Frontal cortex (tissue), 4 donors: ENCODE results near the gene FOXP1. TPM values are rescaled to one million over a fixed set of nuclear protein-coding genes. Genes with fewer than 3 reads are reported as not detected.
A peak's percentile ranks its signal among the peaks of the same experiment; 100 is the strongest.

Experiments used
- DNase-seq, 2 donors: peaks; one replicate each; pipeline ENCODE4 v3.0.0; 2012; ENCODE audit warnings: low spot score in 2 of 2
- FAIRE-seq: peaks from 2 replicates; lab custom pipeline; 2012; peaks lifted over from hg19 to GRCh38; lab: Jason Lieb, UNC
- total RNA-seq: library from RNA; depleted of rRNA; stranded (reverse); fragments of >200 nt; gene quantifications from one replicate; pipeline ENCODE4 v1.2.3, GENCODE V29; 2014
- donor health status: control.
- donor health status: control.
- donor health status: control.

FOXP1 gene
- 118 TPM for total RNA-seq

GRCh38 chr3:71583566-71584393 lies at the start of gene FOXP1:
Gene FOXP1 (minus strand): TSS chr3:71583728. CDS start chr3:71198381, 385,347 bp downstream.
- DNase-seq (peak; percentile 52 to 68), FAIRE-seq (no peak)

- no peak for DNase-seq
- FAIRE-seq: no peak
Observed at GRCh38 chr3:71629711-71630110, 46.2 kb upstream of the FOXP1 start.

DNA sequence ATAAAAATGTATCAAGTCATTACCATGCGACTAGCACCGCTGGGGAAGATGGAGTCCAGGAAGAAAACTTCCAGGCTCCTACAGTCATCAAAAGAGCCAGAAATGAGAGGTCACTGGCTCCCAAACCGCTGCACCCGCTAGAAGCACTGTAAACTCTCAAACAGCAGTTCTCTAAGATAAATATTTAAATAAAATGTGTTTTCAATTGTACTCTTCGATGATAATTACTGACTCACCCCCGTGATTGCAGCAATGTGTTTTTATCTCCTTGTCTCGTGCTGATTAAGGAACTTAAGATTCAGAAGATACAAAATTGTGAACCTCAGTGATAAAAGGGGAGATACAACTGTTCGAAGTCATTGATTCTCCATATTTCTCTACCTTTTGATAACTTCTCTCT lies 45.8 kb upstream of the FOXP1 start:
- FAIRE-seq: no peak
- DNase-seq: no peak

DNA sequence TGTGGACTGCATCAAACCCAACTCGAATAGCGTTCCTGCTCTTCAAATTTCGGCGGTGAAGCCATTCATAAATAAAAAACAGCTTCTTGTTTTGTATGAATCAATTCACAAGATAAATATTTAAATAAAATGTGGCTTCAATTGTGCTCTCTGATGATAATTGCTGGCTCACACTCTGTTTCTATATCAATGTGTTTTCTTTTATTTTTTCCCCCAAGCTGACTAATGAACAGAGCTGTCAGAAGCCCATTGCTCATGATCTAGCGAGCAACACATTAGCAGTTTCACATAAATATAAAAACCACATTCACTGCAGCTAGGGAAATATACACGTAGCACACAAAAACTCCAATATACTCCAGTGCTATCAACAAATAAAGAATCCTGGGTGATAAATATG lies 45.0 kb upstream of the FOXP1 start:
- DNase-seq: no peak
- no peak for FAIRE-seq

- no peak for FAIRE-seq
Observed at GRCh38 chr3:71625676-71626075, 42.1 kb upstream of the FOXP1 start.

GRCh38 chr3:71621825-71622537 lies 38.5 kb upstream of the FOXP1 start:
- DNase-seq (no peak), FAIRE-seq (no peak)

More at GRCh38 chr3:71625676-71626075, 42.1 kb upstream of the FOXP1 start:
- no peak for DNase-seq

DNA sequence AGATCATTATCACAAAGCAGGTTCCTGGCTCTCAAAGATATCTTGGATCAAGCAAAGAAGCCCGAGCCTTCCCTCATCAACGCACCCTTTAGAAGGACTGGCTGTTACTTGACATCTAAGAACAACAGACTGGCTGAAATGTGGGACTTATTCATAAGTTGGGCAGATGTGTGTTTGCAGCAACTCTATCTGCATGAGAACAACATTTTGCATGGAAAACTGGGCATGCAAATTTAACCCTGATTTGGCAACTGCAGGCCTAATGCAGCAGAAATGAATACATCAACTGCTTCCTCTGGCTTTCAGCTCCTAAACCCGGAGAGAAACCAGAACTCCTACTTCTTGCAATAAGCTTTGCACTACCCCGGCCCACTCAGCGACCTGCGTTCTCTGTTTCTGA lies 35.0 kb upstream of the FOXP1 start:
- DNase-seq: no peak
- FAIRE-seq: no peak

GRCh38 chr3:71616571-71617021 lies 33.1 kb upstream of the FOXP1 start:
- DNase-seq: no peak
- FAIRE-seq: no peak

- no peak for DNase-seq
- FAIRE-seq: no peak
Observed at GRCh38 chr3:71614869-71615268, 31.3 kb upstream of the FOXP1 start.

DNA sequence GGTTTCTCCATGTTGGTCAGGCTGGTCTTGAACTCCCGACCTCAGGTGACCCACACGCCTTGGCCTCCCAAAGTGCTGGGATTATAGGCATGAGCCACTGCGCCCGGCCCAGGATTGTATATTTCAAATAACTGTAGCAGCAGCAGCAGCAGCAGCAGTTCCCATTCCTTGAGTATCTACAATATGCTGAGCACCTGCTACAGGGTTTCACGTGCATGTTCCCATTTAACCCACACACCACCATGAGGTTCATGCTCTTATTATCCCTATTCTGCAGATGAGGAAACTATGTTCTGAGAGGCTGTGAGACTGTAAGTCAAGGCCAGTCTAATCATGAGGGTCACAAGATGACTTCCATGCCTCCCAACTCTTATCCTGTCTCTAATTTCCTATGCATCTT lies 30.9 kb upstream of the FOXP1 start:
- FAIRE-seq (no peak), DNase-seq (no peak)

- DNase-seq (no peak), FAIRE-seq (no peak)
Observed at GRCh38 chr3:71611099-71611498, 27.6 kb upstream of the FOXP1 start.

- FAIRE-seq: no peak
Observed at GRCh38 chr3:71607364-71607763, 23.8 kb upstream of the FOXP1 start.

DNA sequence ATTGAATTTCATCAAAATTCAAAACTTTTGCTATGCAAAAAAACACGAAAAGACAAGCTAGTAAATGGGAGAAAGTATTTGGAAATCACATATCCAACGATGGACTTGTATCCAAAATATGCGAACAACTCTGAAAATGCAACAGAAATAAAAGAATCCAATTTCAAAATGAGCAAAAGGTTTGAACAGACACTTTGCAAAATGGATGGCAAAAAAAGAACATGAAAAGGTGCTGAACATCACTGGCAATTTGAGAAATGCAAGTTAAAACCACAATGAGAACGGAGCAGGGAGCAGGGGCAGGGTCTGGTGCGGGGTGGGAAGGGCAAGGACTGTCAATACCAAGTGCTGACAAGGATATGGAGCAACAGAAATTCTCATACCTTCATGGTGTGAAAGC lies 23.1 kb upstream of the FOXP1 start:
- DNase-seq (no peak), FAIRE-seq (no peak)

More at GRCh38 chr3:71607364-71607763, 23.8 kb upstream of the FOXP1 start:
- DNase-seq: no peak

- DNase-seq (no peak), FAIRE-seq (no peak)
Observed at GRCh38 chr3:71602256-71602655, 18.7 kb upstream of the FOXP1 start.

GRCh38 chr3:71601811-71602210 lies 18.3 kb upstream of the FOXP1 start:
- FAIRE-seq: no peak
- DNase-seq: no peak

- FAIRE-seq (no peak), DNase-seq (no peak)
Observed at GRCh38 chr3:71600646-71601288, 17.2 kb upstream of the FOXP1 start.

DNA sequence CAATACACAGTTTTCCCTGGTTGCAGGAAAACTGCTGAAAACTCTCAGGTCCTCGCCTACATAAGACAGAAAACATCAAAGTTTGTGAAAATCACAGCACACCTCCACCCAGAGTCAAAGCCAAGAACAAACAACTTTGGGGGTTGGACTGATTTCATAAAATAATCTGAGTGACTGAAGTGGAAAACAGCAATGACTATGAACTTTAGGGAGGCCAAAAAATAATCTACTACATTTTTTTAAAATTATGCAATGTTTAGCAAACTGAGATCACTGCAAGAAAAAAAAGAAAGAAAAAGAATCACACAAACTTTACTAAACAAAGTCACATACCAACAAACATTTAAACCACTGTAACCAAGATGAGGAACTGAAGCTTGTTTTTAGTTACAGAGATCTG lies 15.9 kb upstream of the FOXP1 start:
- DNase-seq (no peak), FAIRE-seq (no peak)

GRCh38 chr3:71598292-71598691 lies 14.8 kb upstream of the FOXP1 start:
- DNase-seq (no peak), FAIRE-seq (no peak)

DNA sequence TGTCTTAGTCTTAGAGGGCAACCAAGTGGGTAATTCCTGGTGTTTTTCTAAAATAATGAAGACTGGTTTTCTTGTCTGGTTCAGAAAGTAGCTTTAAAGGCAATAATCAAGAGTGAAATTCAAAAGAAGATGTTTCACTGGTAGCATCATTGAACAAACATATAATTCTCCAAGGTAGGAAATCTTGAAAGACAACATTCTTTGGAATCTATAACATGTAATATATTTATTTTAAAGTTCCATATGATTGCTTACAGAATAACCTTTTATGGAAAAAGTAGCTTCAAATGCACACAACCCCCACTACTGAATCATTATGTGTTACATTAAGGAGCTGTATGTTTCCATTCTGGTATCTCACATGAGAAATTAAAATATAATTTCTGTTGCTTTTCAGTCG lies 13.8 kb upstream of the FOXP1 start:
- no peak for DNase-seq
- no peak for FAIRE-seq

GRCh38 chr3:71593106-71593505 lies 9.6 kb upstream of the FOXP1 start:
- FAIRE-seq: no peak

GRCh38 chr3:71591101-71591500 lies 7.6 kb upstream of the FOXP1 start:
- FAIRE-seq (no peak), DNase-seq (no peak)

More at GRCh38 chr3:71593106-71593505, 9.6 kb upstream of the FOXP1 start:
- DNase-seq: no peak
